B cell (primary cell): ENCODE results near the gene SCNN1G. TPM values are rescaled to one million over a fixed set of nuclear protein-coding genes. Genes with fewer than 3 reads are reported as not detected.

Experiments
- ATAC-seq: fragments of 200-7000 bp; cut with Tn5 transposase; one replicate; pipeline ENCODE4 v1.10.0; 2021; ENCODE audit warnings: low read depth, mild to moderate bottlenecking, moderate number of reproducible peaks, moderate library complexity
- CTCF ChIA-PET: fragments of 350-600 bp; sonication (Branson Sonifier 250); formaldehyde crosslinking; loops from one replicate; lab custom pipeline; 2021; ENCODE audit warnings: antibody characterized with exemption, inconsistent platforms; lab: Charles Lee
- POLR2A ChIA-PET: fragments of 350-600 bp; sonication (Branson Sonifier 250); formaldehyde crosslinking; loops from one replicate; lab custom pipeline; 2021; ENCODE audit warnings: antibody characterized with exemption; lab: Charles Lee
- DNase-seq: peaks from one replicate; pipeline ENCODE4 v3.0.0; 2013
- H2AFZ ChIP-seq: 2 replicates; pipeline ENCODE4 v1.6.1; 2012; ENCODE audit warnings: mild to moderate bottlenecking, low read depth, low read length; ENCODE audit not compliant: insufficient read depth, poor library complexity, severe bottlenecking
- H3K27ac ChIP-seq, 2 donors: 1 replicate in 1 of 2; 2 replicates in 1 of 2; pipeline ENCODE4 v1.5.1; 2012 to 2013; ENCODE audit warnings: low read length in 2 of 2, mild to moderate bottlenecking in 2 of 2, moderate library complexity in 1 of 2
- H3K27me3 ChIP-seq, 4 experiments: fragments of 200-600 bp in 1 of 4; sonication (generic) in 1 of 4; replicated peaks in 1 of 4; 1 replicate in 2 of 4; 2 replicates in 2 of 4; pipeline versions ENCODE4 v1.6.1 to v1.7.0; 2013 to 2016; ENCODE audit warnings: low read length in 3 of 4, mild to moderate bottlenecking in 2 of 4, mixed read lengths in 1 of 4, moderate library complexity in 1 of 4; ENCODE audit not compliant: insufficient read depth in 4 of 4, control insufficient read depth in 3 of 4; ENCODE audit errors: control extremely low read depth in 1 of 4
- H3K36me3 ChIP-seq, 2 experiments: replicated peaks in 1 of 2; 1 replicate in 1 of 2; 2 replicates in 1 of 2; pipeline versions ENCODE4 v1.6.1 to v1.7.1; 2013; ENCODE audit warnings: low read length in 1 of 2; ENCODE audit not compliant: insufficient read depth in 2 of 2, control insufficient read depth in 1 of 2; ENCODE audit errors: control extremely low read depth in 1 of 2, extremely low read depth in 1 of 2
- H3K4me1 ChIP-seq, 2 donors: fragments of 200-600 bp in 1 of 2; sonication (generic) in 1 of 2; 1 replicate in 1 of 2; 2 replicates in 1 of 2; pipeline versions ENCODE4 v1.5.1 to v1.6.1; 2013 to 2017; ENCODE audit warnings: low read length in 2 of 2; ENCODE audit not compliant: control insufficient read depth in 2 of 2, insufficient read depth in 2 of 2
- H3K4me2 ChIP-seq: replicated peaks from 2 replicates; pipeline ENCODE3; 2012; ENCODE audit warnings: mild to moderate bottlenecking, low read depth, low read length; ENCODE audit not compliant: poor library complexity, severe bottlenecking
- H3K4me3 ChIP-seq, 5 experiments: fragments of 200-600 bp in 1 of 5; sonication (generic) in 1 of 5; 1 replicate in 3 of 5; 2 replicates in 2 of 5; pipeline versions ENCODE4 v1.5.1 to v1.7.0; 2011 to 2016; ENCODE audit warnings: low read length in 4 of 5, mild to moderate bottlenecking in 4 of 5, low read depth in 2 of 5, control low read depth in 1 of 5, moderate library complexity in 1 of 5; ENCODE audit not compliant: insufficient read depth in 1 of 5; ENCODE audit errors: control extremely low read depth in 1 of 5, extremely low read depth in 1 of 5
- H3K79me2 ChIP-seq: fragments of 200-600 bp; sonication (generic); one replicate; pipeline ENCODE4 v1.6.0; 2016; ENCODE audit warnings: low read length; ENCODE audit not compliant: control insufficient read depth, insufficient read depth
- H3K9ac ChIP-seq: fragments of 200-600 bp; sonication (generic); 2 replicates; pipeline ENCODE4 v1.6.1; 2017; ENCODE audit warnings: mild to moderate bottlenecking, low read length, moderate library complexity
- H3K9me3 ChIP-seq, 3 donors: one replicate each; pipeline versions ENCODE4 v1.6.1 to v1.7.1; 2013; ENCODE audit warnings: low read length in 2 of 3; ENCODE audit not compliant: control insufficient read depth in 2 of 3, insufficient read depth in 1 of 3; ENCODE audit errors: control extremely low read depth in 1 of 3
- H4K20me1 ChIP-seq: 2 replicates; pipeline ENCODE4 v1.6.0; 2012; ENCODE audit warnings: mild to moderate bottlenecking, low read length; ENCODE audit not compliant: insufficient read depth, control insufficient read depth, poor library complexity, severe bottlenecking
- H3K27ac Mint-ChIP-seq: one replicate; pipeline ENCODE4 v1.8.0; 2021; ENCODE audit warnings: mixed read lengths
- H3K27me3 Mint-ChIP-seq: one replicate; pipeline ENCODE4 v1.8.0; 2021; ENCODE audit warnings: mixed read lengths
- H3K4me1 Mint-ChIP-seq: one replicate; pipeline ENCODE4 v1.8.0; 2021; ENCODE audit warnings: mixed read lengths
- H3K4me3 Mint-ChIP-seq: one replicate; pipeline ENCODE4 v1.8.0; 2021; ENCODE audit warnings: mixed read lengths
- H3K9me3 Mint-ChIP-seq: one replicate; pipeline ENCODE4 v1.8.0; 2022; ENCODE audit warnings: mixed read lengths; ENCODE audit not compliant: insufficient read depth
- CTCF ChIP-seq: fragments of 200-600 bp; IDR thresholded peaks from one replicate; pipeline ENCODE4 v1.8.0; 2022; ENCODE audit warnings: antibody characterized with exemption, mild to moderate bottlenecking
- EZH2 ChIP-seq: IDR thresholded peaks from 2 replicates; pipeline ENCODE4 v1.6.1; 2012; ENCODE audit warnings: borderline replicate concordance, low read depth, mild to moderate bottlenecking, moderate library complexity, low read length; ENCODE audit not compliant: insufficient read depth, poor library complexity, severe bottlenecking
- WGBS: methylation state at CpG from one replicate; pipeline ENCODE4 v1.1.5; 2013; ENCODE audit warnings: missing lambda C conversion rate; ENCODE audit not compliant: insufficient coverage; 5-methylcytosine and 5-hydroxymethylcytosine counted together
- intact Hi-C: fragments of 100-400 bp; cut with micrococcal nuclease; formaldehyde crosslinking; loops from one replicate; pipeline ENCODE4 v1.10.0; 2022
- polyA plus RNA-seq: library from polyadenylated mRNA; depleted of rRNA; stranded (reverse); fragments of >200 nt; gene quantifications from 2 replicates; pipeline ENCODE4 v1.2.3, GENCODE V29; 2012
- total RNA-seq, 2 donors: library from RNA; stranded (reverse); fragments of 120-200 nt in 1 of 2; gene quantifications; 1 replicate in 1 of 2; 2 replicates in 1 of 2; pipeline versions ENCODE4 v1.2.3 to v1.2.4, GENCODE V29; 2013 to 2022

Gene SCNN1G
- total and polyA plus RNA-seq, 2 donors (not counting 1 experiment from before 2014, with no cell fraction given): not detected

DNA sequence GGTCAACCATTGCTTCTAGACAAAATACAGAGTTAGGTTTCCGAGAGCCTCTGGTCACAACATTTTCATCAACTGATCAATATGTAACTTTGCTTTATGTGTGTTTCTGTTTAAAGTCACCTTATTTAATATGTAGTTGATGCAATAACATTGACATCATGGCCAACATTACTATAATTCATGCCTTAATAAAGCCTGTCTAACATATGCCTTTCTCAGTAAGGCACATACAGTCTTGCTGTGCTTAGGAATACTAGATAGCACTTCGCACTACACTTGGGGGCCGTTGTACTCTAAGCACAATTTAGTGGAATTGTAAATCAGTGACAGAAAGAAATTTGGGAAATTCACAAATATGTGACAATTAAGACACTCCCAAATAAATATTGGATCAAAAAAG, 9.6 kb upstream of the SCNN1G start:
- H3K4me1 Mint-ChIP-seq: no peaks in the 10 kb centered on the region
- no peak overlapping the region for H2AFZ ChIP-seq
- ATAC-seq (no peak), DNase-seq (no peak)
- no peak overlapping the region for H3K27ac ChIP-seq
- H3K27ac Mint-ChIP-seq: no peak overlapping the region
- peaks cover 61% of the 10 kb centered on the region for H3K27me3 Mint-ChIP-seq
- no peaks in the 10 kb centered on the region for H3K9me3 Mint-ChIP-seq
- intact Hi-C loops: no loop called here
- H3K4me3 Mint-ChIP-seq: no peak overlapping the region
- no peak overlapping the region for H3K4me2 ChIP-seq
- peaks cover 0 to 3% (median 0%) of the 10 kb centered on the region in 3 donors for H3K9me3 ChIP-seq
- H3K79me2 ChIP-seq: no peaks in the 10 kb centered on the region
- H3K4me3 ChIP-seq: no peak overlapping the region
- H4K20me1 ChIP-seq: no peaks in the 10 kb centered on the region
- no CpG with 5 or more reads among the region's 3 CpGs for WGBS
- no peaks in the 10 kb centered on the region for H3K4me1 ChIP-seq
- H3K9ac ChIP-seq: no peak overlapping the region
- TF ChIP-seq CTCF (no peak), EZH2 (no peak)
- no peaks in the 10 kb centered on the region for H3K36me3 ChIP-seq
- POLR2A ChIA-PET: no interaction called here
- CTCF ChIA-PET: interaction anchor here (1.2 kb wide), 1 partner anchor 261 kb away, joined by 3 read pairs; no protein-coding TSS in a partner anchor
- peaks cover 0 to 22% (median 17%) of the 10 kb centered on the region in 4 experiments for H3K27me3 ChIP-seq

GRCh38 chr16:23174622-23175021, 7.9 kb upstream of the SCNN1G start:
- no peak overlapping the region for H3K27ac ChIP-seq
- TF ChIP-seq EZH2 (no peak), CTCF (no peak)
- H3K9ac ChIP-seq: no peak overlapping the region
- no peak overlapping the region for H3K4me2 ChIP-seq
- no peaks in the 10 kb centered on the region for H3K79me2 ChIP-seq
- no peaks in the 10 kb centered on the region for H3K4me1 ChIP-seq
- peaks cover 0 to 27% (median 24%) of the 10 kb centered on the region in 4 experiments for H3K27me3 ChIP-seq
- 34% methylated on average over 2 of the region's 2 CpGs for WGBS
- H4K20me1 ChIP-seq: no peaks in the 10 kb centered on the region
- ChIA-PET CTCF (interaction anchor here (0.5 kb wide), 1 partner anchor 268 kb away, joined by 3 read pairs; no protein-coding TSS in a partner anchor), POLR2A (no interaction called here)
- intact Hi-C loops: no loop called here
- Mint-ChIP-seq H3K27me3 (peaks cover 59% of the 10 kb centered on the region), H3K4me3 (no peak overlapping the region), H3K9me3 (no peaks in the 10 kb centered on the region), H3K27ac (no peak overlapping the region), H3K4me1 (no peaks in the 10 kb centered on the region)
- ATAC-seq (no peak), DNase-seq (no peak)
- no peak overlapping the region for H2AFZ ChIP-seq
- peaks cover 0 to 3% (median 0%) of the 10 kb centered on the region in 3 donors for H3K9me3 ChIP-seq
- no peaks in the 10 kb centered on the region for H3K36me3 ChIP-seq
- H3K4me3 ChIP-seq: no peak overlapping the region
